Jurkat, Clone E6-1 (cell line): ENCODE measurements around the gene HIF3A.
"Not testable (repeated sequence)": the region's sequence is repeated elsewhere in the genome, so short reads cannot be mapped to it uniquely, and the experiment has no call there.

ENCODE experiments used
- DNase-seq: peaks from one replicate; pipeline ENCODE4 v3.0.0-alpha.2; 2011; ENCODE audit warnings: low read depth, low spot score
- H3K4me3 ChIP-seq: 2 replicates; pipeline ENCODE4 v1.5.1; 2011; ENCODE audit warnings: mild to moderate bottlenecking, low read length, control low read depth, moderate library complexity

HIF3A gene

GRCh38 chr19:46320559-46320958 is 23.7 kb downstream of the HIF3A start:
- DNase-seq, result no peak
- H3K4me3 ChIP-seq, result no peak overlapping the region

GRCh38 chr19:46321653-46322052 is 24.8 kb downstream of the HIF3A start:
- no peak for DNase-seq
- H3K4me3 ChIP-seq, result no peak overlapping the region

- not testable (repeated sequence) for DNase-seq
Observed at GRCh38 chr19:46323227-46323626, 26.4 kb downstream of the HIF3A start.

GRCh38 chr19:46324277-46324676 is 27.4 kb downstream of the HIF3A start:
- DNase-seq, result no peak
- H3K4me3 ChIP-seq, result no peak overlapping the region

More at GRCh38 chr19:46323227-46323626, 26.4 kb downstream of the HIF3A start:
- H3K4me3 ChIP-seq, result not testable (repeated sequence)

GRCh38 chr19:46326608-46327007 is 29.8 kb downstream of the HIF3A start:
- DNase-seq, result no peak
- H3K4me3 ChIP-seq, result no peak overlapping the region

GRCh38 chr19:46328079-46328478 is 31.2 kb downstream of the HIF3A start:
- DNase-seq, result no peak

GRCh38 chr19:46330319-46330918 is 33.6 kb downstream of the HIF3A start:
- H3K4me3 ChIP-seq, result no peak overlapping the region
- no peak for DNase-seq

More at GRCh38 chr19:46328079-46328478, 31.2 kb downstream of the HIF3A start:
- H3K4me3 ChIP-seq, result no peak overlapping the region

GRCh38 chr19:46337487-46337886 is 40.6 kb downstream of the HIF3A start:
- no peak overlapping the region for H3K4me3 ChIP-seq
- DNase-seq, result no peak

- DNase-seq, result no peak
- H3K4me3 ChIP-seq, result no peak overlapping the region
Observed at GRCh38 chr19:46339446-46339845, 42.6 kb downstream of the HIF3A start.

- no peak overlapping the region for H3K4me3 ChIP-seq
- no peak for DNase-seq
Observed at GRCh38 chr19:46340051-46340659, 43.3 kb downstream of the HIF3A start.

GRCh38 chr19:46341937-46342336 is 45.1 kb downstream of the HIF3A start:
- H3K4me3 ChIP-seq, result no peak overlapping the region
- DNase-seq, result no peak

- H3K4me3 ChIP-seq, result no peak overlapping the region
- DNase-seq, result no peak
Observed at GRCh38 chr19:46344363-46344762, 47.5 kb downstream of the HIF3A start.

GRCh38 chr19:46345157-46345556 is 48.3 kb downstream of the HIF3A start:
- no peak for DNase-seq
- no peak overlapping the region for H3K4me3 ChIP-seq

GRCh38 chr19:46346821-46347571 is 50.2 kb downstream of the HIF3A start, which contains the start of gene PPP5C:
PPP5C (plus strand) TSS chr19:46347087; CDS start chr19:46347097, 10 bp downstream.
- peak within 1 kb of the TSS; percentile 89 for H3K4me3 ChIP-seq
- peak; percentile 87 for DNase-seq

- no peak for DNase-seq
- H3K4me3 ChIP-seq, result peak overlapping the region; percentile 89
Observed at GRCh38 chr19:46347572-46347883, 50.7 kb downstream of the HIF3A start.

- DNase-seq, result no peak
- peak overlapping the region; percentile 89 for H3K4me3 ChIP-seq
Observed at GRCh38 chr19:46347985-46348384, 51.1 kb downstream of the HIF3A start.

- no peak overlapping the region for H3K4me3 ChIP-seq
- no peak for DNase-seq
Observed at GRCh38 chr19:46349311-46349993, 52.6 kb downstream of the HIF3A start.

GRCh38 chr19:46350029-46350757 is 53.4 kb downstream of the HIF3A start:
- no peak for DNase-seq
- no peak overlapping the region; the same call in none of the 2 replicates for H3K4me3 ChIP-seq

GRCh38 chr19:46350758-46351159 is 53.9 kb downstream of the HIF3A start:
- no peak overlapping the region; the same call in none of the 2 replicates for H3K4me3 ChIP-seq

More at GRCh38 chr19:46350758-46351159, 53.9 kb downstream of the HIF3A start:
- no peak for DNase-seq
